HepG2 (cell line): Measurements from ENCODE around the gene HDHD3. TPM values are rescaled to one million over a fixed set of nuclear protein-coding genes. Genes with fewer than 3 reads are reported as not detected.

Experiments
- AFF4 ChIP-seq: sonication (generic); formaldehyde crosslinking; IDR thresholded peaks from 2 replicates; pipeline ENCODE4 v1.4.0; 2020; ENCODE audit warnings: missing genetic modification reagents
- ATRX ChIP-seq: sonication (generic); formaldehyde crosslinking; IDR thresholded peaks from 2 replicates; pipeline ENCODE4 v1.4.0; 2020; ENCODE audit warnings: missing genetic modification reagents, borderline replicate concordance
- BRF2 ChIP-seq: sonication (generic); formaldehyde crosslinking; IDR thresholded peaks from 2 replicates; pipeline ENCODE4 v1.8.1; 2022; ENCODE audit warnings: mild to moderate bottlenecking, missing genetic modification reagents
- DDIT3 ChIP-seq: sonication (generic); formaldehyde crosslinking; IDR thresholded peaks from 2 replicates; pipeline ENCODE4 v1.4.0; 2020; ENCODE audit warnings: mild to moderate bottlenecking, missing genetic modification reagents
- EP300 ChIP-seq, 3 experiments: sonication (generic) in 1 of 3; formaldehyde crosslinking in 1 of 3; IDR thresholded peaks; 2 replicates each; pipeline versions ENCODE4 v1.5.1 to v1.6.1; 2011 to 2020; ENCODE audit warnings: low read depth in 2 of 3, low read length in 2 of 3, borderline replicate concordance in 1 of 3, improper control_type of control experiment in 1 of 3, mild to moderate bottlenecking in 1 of 3, missing genetic modification reagents in 1 of 3, moderate library complexity in 1 of 3
- FOSL1 ChIP-seq: sonication (generic); formaldehyde crosslinking; IDR thresholded peaks from 2 replicates; pipeline ENCODE4 v1.9.0; 2021; ENCODE audit warnings: missing genetic modification reagents, borderline replicate concordance
- HMG20A ChIP-seq: IDR thresholded peaks from 2 replicates; pipeline ENCODE4 v1.6.1; 2016; ENCODE audit warnings: borderline replicate concordance
- MYNN ChIP-seq: sonication (generic); formaldehyde crosslinking; IDR thresholded peaks from 2 replicates; pipeline ENCODE4 v1.4.0; 2020; ENCODE audit warnings: mild to moderate bottlenecking, low read depth, missing genetic modification reagents
- NR2F1 ChIP-seq, 2 experiments: fragments of 450-650 bp in 1 of 2; formaldehyde crosslinking in 1 of 2; IDR thresholded peaks; 2 replicates each; pipeline versions ENCODE4 v1.5.0 to v1.6.1; 2016 to 2020; ENCODE audit warnings: mild to moderate bottlenecking in 1 of 2, missing compliant biosample characterization in 1 of 2, missing genetic modification reagents in 1 of 2, moderate library complexity in 1 of 2
- SMAD3 ChIP-seq: sonication (generic); formaldehyde crosslinking; IDR thresholded peaks from 2 replicates; pipeline ENCODE4 v1.4.0; 2020; ENCODE audit warnings: missing genetic modification reagents
- SYNCRIP ChIP-seq: fragments of 200-400 bp; formaldehyde crosslinking; IDR thresholded peaks from 2 replicates; pipeline ENCODE4 v1.6.1; 2018; ENCODE audit warnings: mild to moderate bottlenecking, low read depth, low read length; ENCODE audit not compliant: insufficient read depth
- TMF1 ChIP-seq: sonication (generic); formaldehyde crosslinking; IDR thresholded peaks from 2 replicates; pipeline ENCODE4 v1.8.1; 2022; ENCODE audit warnings: low read depth, missing genetic modification reagents
- U2AF2 ChIP-seq: fragments of 200-400 bp; formaldehyde crosslinking; IDR thresholded peaks from 2 replicates; pipeline ENCODE4 v1.6.1; 2017; ENCODE audit warnings: low read depth, mild to moderate bottlenecking, low read length
- XRCC5 ChIP-seq: fragments of 200-400 bp; formaldehyde crosslinking; optimal IDR thresholded peaks from 2 replicates; pipeline ENCODE3; 2017; ENCODE audit warnings: mild to moderate bottlenecking, low read length
- ZHX1 ChIP-seq: sonication (generic); formaldehyde crosslinking; IDR thresholded peaks from 2 replicates; pipeline ENCODE4 v1.8.1; 2022; ENCODE audit warnings: low read depth, mild to moderate bottlenecking, missing genetic modification reagents
- ZMYM3 ChIP-seq: sonication (generic); formaldehyde crosslinking; IDR thresholded peaks from 2 replicates; pipeline ENCODE4 v1.5.1; 2020; ENCODE audit warnings: mild to moderate bottlenecking, missing genetic modification reagents
- ZNF557 ChIP-seq: sonication (generic); formaldehyde crosslinking; IDR thresholded peaks from 2 replicates; pipeline ENCODE4 v1.4.0; 2020; ENCODE audit warnings: missing genetic modification reagents
- ZNF672 ChIP-seq: sonication (generic); formaldehyde crosslinking; IDR thresholded peaks from 2 replicates; pipeline ENCODE4 v1.8.1; 2022; ENCODE audit warnings: missing genetic modification reagents
- ZNF790 ChIP-seq: sonication (generic); formaldehyde crosslinking; IDR thresholded peaks from 2 replicates; pipeline ENCODE4 v1.8.0; 2022; ENCODE audit warnings: missing genetic modification reagents, mild to moderate bottlenecking, borderline replicate concordance
- ZSCAN20 ChIP-seq: sonication (generic); formaldehyde crosslinking; IDR thresholded peaks from 2 replicates; pipeline ENCODE4 v1.4.0; 2020; ENCODE audit warnings: missing genetic modification reagents, mild to moderate bottlenecking, borderline replicate concordance
- polyA plus RNA-seq, 8 experiments: library from polyadenylated mRNA; depleted of rRNA in 3 of 8; stranded (reverse) in 7 of 8; unstranded in 1 of 8; fragments of >200 nt; fragmentation: Illumina TruSeq in 4 of 8; extraction: Trizol in 4 of 8; gene quantifications; 2 replicates each; pipeline versions ENCODE4 v1.2.1 to v1.2.3, GENCODE V29; 2011 to 2016; ENCODE audit warnings: low read depth in 4 of 8, missing spikeins in 1 of 8, mixed read lengths in 1 of 8; ENCODE audit not compliant: insufficient read depth in 1 of 8
- total RNA-seq, 5 experiments: library from RNA; depleted of rRNA; stranded (reverse); fragments of >200 nt; fragmentation: Illumina TruSeq; extraction: Trizol; gene quantifications; 2 replicates each; pipeline ENCODE4 v1.2.3, GENCODE V29; 2016; ENCODE audit warnings: low read depth in 1 of 5

The HDHD3 gene
- total and polyA plus RNA-seq, 2 of the 13 experiments (the other 11 are each of a cell fraction or from before 2014, with no cell fraction given) = 23.1 to 38.5 TPM

- TF ChIP-seq ZMYM3 (CRISPR knock-in tag) = peak; percentile 82
- no peak for TF ChIP-seq BRF2
- no peak for TF ChIP-seq FOSL1
- TF ChIP-seq AFF4 (CRISPR knock-in tag) = no peak
- no peak for TF ChIP-seq DDIT3 (CRISPR knock-in tag)
- TF ChIP-seq MYNN = no peak
- peak; percentile 32 to 69; a peak in 3 of 4 replicates for TF ChIP-seq NR2F1 (CRISPR knock-in tag; IDR thresholded peaks at IDR 0.05)
- peak; percentile 35 to 88; a peak in 3 of 4 replicates for TF ChIP-seq EP300 (IDR thresholded peaks at IDR 0.05; ENCODE audit: low read depth in 2 of 2, low read length in 2 of 2)
- TF ChIP-seq EP300 (CRISPR knock-in tag; IDR thresholded peaks at IDR 0.05; ENCODE audit: borderline replicate concordance) = peak; percentile 57; the same call in 1 of the 2 replicates
- TF ChIP-seq SMAD3 (CRISPR knock-in tag) = no peak; the same call in 1 of the 2 replicates
- no peak for TF ChIP-seq ZNF557 (CRISPR knock-in tag)
- TF ChIP-seq U2AF2 = no peak
- no peak for TF ChIP-seq ZHX1 (CRISPR knock-in tag)
- no peak for TF ChIP-seq SYNCRIP
- TF ChIP-seq HMG20A (CRISPR knock-in tag) = peak; percentile 65; the same call in 1 of the 2 replicates
- TF ChIP-seq ZNF672 (CRISPR knock-in tag) = no peak
- peak; percentile 23 for TF ChIP-seq XRCC5
- TF ChIP-seq ZSCAN20 (CRISPR knock-in tag) = no peak
- TF ChIP-seq ATRX (CRISPR knock-in tag) = no peak
- no peak for TF ChIP-seq ZNF790 (CRISPR knock-in tag)
- no peak for TF ChIP-seq TMF1 (CRISPR knock-in tag)
Measured at GRCh38 chr9:113381909-113382411, 5.2 kb upstream of the HDHD3 start (continued).
